Middle frontal gyrus (tissue), 1 donor: ENCODE results near the gene GOLT1A.
A peak's percentile ranks its signal among the peaks of the same experiment; 100 is the strongest.

Experiments
- DNase-seq: peaks from one replicate; pipeline ENCODE4 v3.0.0-alpha.2; 2015; ENCODE audit warnings: low spot score; ENCODE audit errors: extremely low spot score

GOLT1A gene

DNA sequence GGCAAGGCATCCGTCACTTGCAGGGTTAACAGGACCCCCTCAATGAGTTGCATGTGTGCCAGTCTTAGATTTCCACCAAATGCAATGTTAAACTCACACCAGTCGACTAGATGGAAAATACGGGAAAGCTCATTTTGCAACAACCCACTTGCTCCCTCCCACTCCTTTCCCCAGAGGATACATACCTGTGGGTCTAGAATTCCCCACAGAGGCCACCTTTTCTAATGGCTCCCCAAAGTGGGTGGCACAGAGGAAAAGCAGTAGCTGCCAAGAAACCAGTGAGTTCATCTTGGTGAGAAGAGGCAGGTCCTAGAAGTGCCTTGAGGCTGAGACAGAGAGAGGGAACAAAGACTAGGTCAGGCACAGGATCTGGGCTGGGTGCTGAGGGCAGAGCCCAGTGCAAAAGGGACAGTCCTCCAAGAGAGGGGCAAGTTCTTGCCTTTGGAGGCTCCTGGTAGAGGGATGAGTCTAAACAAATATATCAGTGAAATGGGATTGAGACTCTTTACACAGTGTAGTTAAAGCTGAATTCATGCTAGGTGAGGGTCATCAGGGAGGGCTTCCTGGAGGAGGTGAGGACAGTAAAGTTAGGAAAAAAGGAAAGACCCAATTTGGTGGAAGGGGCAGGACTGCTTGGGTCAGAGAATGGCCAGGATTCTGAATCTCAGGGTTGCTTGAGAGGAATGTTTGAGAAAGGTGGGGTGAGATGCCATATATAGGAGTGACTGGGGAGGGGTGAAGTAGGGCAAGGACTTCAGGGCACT lies 21.0 kb downstream of the GOLT1A start:
- no peak for DNase-seq

DNA sequence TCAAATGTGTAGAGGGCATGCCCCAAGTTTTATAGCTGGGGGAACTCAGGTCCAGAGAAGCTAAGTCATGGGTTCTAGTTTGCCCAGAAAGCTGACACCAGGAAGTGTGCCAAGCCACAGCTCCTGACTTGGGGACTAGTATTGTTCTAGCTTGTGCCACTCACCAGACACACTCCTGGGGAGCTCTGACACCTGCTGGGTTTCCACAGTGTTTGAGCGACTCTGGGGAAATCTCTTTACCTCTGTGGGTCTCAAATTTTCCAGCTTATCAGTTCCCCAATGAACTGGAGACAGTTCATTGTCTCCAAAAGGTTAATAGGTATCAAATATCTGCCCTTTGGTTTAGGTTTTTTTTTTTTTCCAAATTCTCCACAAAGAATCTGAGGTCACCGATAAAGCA lies 21.7 kb downstream of the GOLT1A start:
- no peak for DNase-seq

GRCh38 chr1:204191456-204191855 lies 22.3 kb downstream of the GOLT1A start:
- DNase-seq: no peak

GRCh38 chr1:204190212-204191211 lies 23.3 kb downstream of the GOLT1A start:
- no peak for DNase-seq

GRCh38 chr1:204188959-204189639 lies 24.7 kb downstream of the GOLT1A start:
- DNase-seq: no peak

GRCh38 chr1:204186597-204186996 lies 27.2 kb downstream of the GOLT1A start:
- no peak for DNase-seq

DNA sequence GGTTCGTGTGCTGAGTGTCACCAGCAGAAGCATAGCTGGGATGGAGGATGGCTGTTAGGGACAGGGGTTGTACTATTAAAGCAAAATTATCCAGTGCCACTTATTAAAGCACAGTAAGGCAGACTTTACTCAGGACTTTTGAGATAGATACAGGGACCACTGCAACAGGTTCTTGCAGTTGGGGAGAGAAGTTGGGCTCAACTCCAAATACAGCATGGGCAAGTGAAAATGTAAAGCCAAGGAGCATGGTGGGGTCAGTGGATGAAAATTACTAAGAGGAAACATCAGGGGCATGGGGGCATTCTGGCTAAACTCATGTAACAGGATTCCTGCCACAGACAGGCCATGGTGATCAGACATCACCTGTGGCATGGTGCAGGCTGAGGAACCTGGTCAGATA lies 32.7 kb downstream of the GOLT1A start:
- no peak for DNase-seq

- no peak for DNase-seq
These were observed 33.7 kb downstream of the GOLT1A start for GRCh38 chr1:204180133-204180532.

DNA sequence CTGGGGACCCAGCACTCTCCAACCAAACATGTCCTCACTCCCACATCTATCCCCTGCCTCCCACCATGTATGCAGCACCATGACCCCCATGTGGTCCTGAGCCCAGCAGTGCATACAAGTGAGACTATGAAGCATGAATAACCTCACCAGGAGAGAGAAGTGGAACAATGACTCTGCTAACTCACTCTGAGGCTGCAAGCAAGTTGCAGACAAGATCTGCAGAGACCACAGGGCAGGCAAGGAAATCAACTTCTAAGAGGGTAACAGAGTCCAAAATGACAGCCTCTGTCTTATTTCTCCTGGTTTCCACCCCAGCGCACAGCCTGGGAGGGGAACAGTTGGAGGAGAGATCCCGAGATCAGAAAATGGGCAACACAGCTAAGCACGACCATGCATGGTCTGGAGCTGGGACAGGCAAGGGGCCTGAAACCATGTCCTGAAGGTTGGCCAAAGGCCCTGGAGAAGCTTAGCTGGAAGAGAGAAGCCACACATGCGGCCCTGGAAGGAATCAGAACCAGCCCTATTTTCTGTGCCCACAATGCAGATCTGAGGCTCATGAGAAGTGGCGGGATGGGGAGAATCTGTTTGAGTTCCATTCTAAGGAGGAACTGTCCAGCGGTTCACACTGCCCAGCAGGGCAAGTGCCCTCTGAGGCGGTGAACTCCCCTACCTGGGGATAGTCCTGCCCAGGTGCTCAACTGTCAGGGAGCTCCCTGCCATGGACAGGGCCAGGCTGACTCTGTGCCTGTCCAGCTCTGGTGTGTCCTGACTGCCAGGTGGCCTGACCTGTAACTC lies 35.1 kb downstream of the GOLT1A start:
- no peak for DNase-seq

GRCh38 chr1:204177133-204177532 lies 36.7 kb downstream of the GOLT1A start:
- DNase-seq: no peak

- no peak for DNase-seq
These were observed 37.7 kb downstream of the GOLT1A start for GRCh38 chr1:204176049-204176448.

DNA sequence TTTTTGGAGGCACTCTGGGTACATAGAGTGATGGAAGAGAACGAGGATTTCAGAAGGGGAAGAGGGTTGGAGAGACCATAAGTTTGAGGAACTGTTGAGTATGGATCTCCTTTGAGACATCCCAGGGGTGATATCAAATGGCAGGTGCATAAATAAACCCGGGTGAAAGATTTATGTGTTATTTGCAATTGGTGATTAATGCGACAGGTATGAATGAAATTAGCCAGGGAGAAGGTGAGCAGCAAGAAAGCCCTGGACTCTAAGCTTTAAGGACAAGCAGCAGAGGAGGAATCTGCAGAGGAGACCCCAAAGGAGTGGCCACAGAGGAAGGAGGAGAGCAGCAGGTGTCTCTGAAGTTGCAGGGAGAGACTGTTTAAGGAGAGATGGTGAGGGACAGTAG lies 38.8 kb downstream of the GOLT1A start:
- no peak for DNase-seq

GRCh38 chr1:204172404-204173029 lies 41.3 kb downstream of the GOLT1A start:
- no peak for DNase-seq

DNA sequence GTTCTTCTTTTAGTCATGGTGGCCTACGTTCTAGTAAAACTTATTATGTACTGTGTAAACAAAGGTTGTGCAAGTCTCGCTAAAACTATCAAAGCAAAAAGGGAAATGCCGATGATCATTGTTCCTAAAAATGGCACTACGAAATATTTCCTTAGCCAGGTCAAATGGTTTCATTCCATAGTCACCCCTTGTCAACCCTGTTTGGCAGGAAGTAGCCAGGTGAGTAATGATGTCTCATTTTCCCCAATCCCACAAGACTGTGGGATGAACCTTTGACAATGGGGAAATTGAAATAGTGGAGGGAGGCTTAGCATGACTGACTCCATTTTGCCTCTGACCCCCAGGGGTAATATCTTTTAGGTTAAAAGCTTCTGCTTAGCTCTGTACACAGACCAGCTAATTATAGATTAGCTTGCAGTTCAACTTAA lies 42.0 kb downstream of the GOLT1A start:
- no peak for DNase-seq

- DNase-seq: no peak
These were observed 43.2 kb downstream of the GOLT1A start for GRCh38 chr1:204170494-204171155.

DNA sequence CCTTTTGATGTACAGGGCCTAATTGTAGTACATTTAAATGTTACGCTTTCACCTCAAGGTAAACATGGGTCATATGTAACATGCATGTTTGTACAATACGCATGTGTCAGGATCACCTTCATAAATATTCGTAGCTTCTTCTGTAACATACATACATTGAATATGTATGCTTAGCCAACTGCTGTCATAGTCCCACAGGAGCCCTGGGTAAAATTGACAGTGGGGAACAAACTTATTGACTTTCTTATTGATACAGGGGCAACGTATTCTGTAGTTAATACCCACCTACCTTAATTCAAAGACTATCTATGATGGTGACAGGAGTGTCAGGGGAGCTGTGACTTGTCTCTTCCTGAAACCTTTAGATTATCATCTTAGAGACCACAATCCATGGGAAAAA lies 43.9 kb downstream of the GOLT1A start:
- no peak for DNase-seq

GRCh38 chr1:204167730-204168129 lies 46.1 kb downstream of the GOLT1A start:
- DNase-seq: no peak

DNA sequence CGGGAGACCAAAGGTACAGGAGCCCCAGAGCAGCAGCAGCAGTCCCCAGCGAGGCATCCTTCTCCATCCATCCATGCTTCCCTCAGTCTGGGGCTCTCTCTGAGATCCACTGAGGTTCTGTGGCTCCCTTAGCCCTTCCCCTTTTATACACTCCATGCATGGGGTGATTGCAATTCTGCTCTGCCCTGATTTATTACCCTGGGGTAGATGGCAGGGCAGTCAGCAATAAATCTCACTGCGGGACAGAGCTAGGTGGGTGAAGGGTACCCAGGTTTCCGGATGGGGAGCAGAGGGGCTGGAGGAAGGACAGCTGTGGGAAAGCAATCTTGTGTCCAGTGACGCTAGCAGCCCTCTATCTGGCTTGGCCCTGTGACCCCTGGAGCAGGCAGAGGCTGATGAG lies 47.6 kb downstream of the GOLT1A start, which contains the start of gene REN:
TSS of gene REN (minus strand) at position 119 of the 400 bp plus-strand sequence. CDS start at position 75, 44 bp downstream.
- no peak for DNase-seq

DNA sequence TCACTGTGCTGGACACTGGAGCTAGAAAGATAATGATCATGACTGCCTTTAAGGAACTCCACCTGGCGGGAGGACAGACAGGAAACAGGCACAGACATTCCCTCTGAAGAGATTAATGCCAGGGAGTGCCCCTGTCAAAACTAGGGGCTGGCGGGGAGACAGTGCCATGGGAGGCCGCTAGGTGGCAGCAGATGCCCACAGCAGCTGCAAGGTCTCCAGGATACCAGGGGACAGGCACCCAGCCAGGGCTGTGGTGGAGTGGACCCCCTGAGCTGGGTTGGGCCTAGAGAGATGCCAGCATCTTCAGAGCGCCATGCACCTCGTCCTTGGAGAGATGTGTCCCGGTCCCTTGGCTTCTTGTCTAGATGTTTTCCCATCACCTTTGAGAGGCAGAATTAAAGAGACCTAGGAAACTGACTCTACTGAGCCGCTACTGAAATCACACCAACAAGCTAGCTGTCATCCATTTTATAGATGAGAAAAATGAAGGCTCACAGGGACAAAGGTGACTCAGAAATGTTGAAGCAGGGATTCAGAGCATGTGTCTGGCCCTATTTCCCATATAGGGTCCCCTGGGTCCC lies 51.2 kb downstream of the GOLT1A start:
- DNase-seq: peak; percentile 69
